IMR-90 (cell line): ENCODE results near the gene ZNF556. TPM values are rescaled to one million over a fixed set of nuclear protein-coding genes. Genes with fewer than 3 reads are reported as not detected.

ENCODE experiments used
- ATAC-seq: fragments of 200-7000 bp; cut with Tn5 transposase; 2 replicates; pipeline ENCODE4 v1.9.1; 2020; ENCODE audit warnings: low read depth, mild to moderate bottlenecking, moderate library complexity
- BruUV-seq: library from RNA; stranded (reverse); fragments of 400-500 nt; replicated peaks from 2 replicates; lab custom pipeline; 2021; lab: Mats Ljungman, UMichigan
- CTCF ChIA-PET: fragments of 300-600 bp; formaldehyde crosslinking; extraction: SDS; loops from one replicate; lab custom pipeline; 2021; ENCODE audit warnings: antibody characterized with exemption; lab: Yijun Ruan, JAX
- POLR2A ChIA-PET: fragments of 300-600 bp; sonication (Branson Sonifier 250); formaldehyde crosslinking; loops from one replicate; lab custom pipeline; 2022; ENCODE audit warnings: antibody characterized with exemption; ENCODE audit not compliant: unreplicated experiment; lab: Charles Lee
- DNase-seq: peaks from one replicate; pipeline ENCODE4 v3.0.0; 2013
- H2AFZ ChIP-seq: replicated peaks from 2 replicates; pipeline ENCODE3; 2013; ENCODE audit warnings: low read length, mild to moderate bottlenecking; ENCODE audit not compliant: poor library complexity
- H2AK5ac ChIP-seq: 2 replicates; pipeline ENCODE4 v1.6.1; 2013; ENCODE audit warnings: low read depth, low read length, inconsistent platforms
- H2AK9ac ChIP-seq: replicated peaks from 2 replicates; pipeline ENCODE3; 2013; ENCODE audit warnings: mild to moderate bottlenecking, low read depth, low read length, moderate library complexity; ENCODE audit not compliant: poor library complexity
- H2BK120ac ChIP-seq: 2 replicates; pipeline ENCODE4 v1.6.1; 2013; ENCODE audit warnings: low read depth, low read length, inconsistent platforms
- H2BK15ac ChIP-seq: 3 replicates; pipeline ENCODE4 v1.6.1; 2013; ENCODE audit warnings: low read depth, low read length, inconsistent platforms
- H2BK20ac ChIP-seq: 2 replicates; pipeline ENCODE4 v1.6.1; 2013; ENCODE audit warnings: low read depth, mild to moderate bottlenecking, inconsistent platforms, low read length, moderate library complexity
- H2BK5ac ChIP-seq: 2 replicates; pipeline ENCODE4 v1.6.1; 2013; ENCODE audit warnings: mild to moderate bottlenecking, low read depth, low read length, inconsistent platforms; ENCODE audit not compliant: poor library complexity, severe bottlenecking
- H3K14ac ChIP-seq: replicated peaks from 2 replicates; pipeline ENCODE4 v1.6.1; 2013; ENCODE audit warnings: low read depth, low read length, inconsistent platforms
- H3K18ac ChIP-seq: 2 replicates; pipeline ENCODE4 v1.6.1; 2013; ENCODE audit warnings: low read depth, low read length, control low read depth
- H3K23ac ChIP-seq: 2 replicates; pipeline ENCODE4 v1.6.1; 2013; ENCODE audit warnings: low read depth, low read length, inconsistent platforms
- H3K27ac ChIP-seq: 2 replicates; pipeline ENCODE4 v1.5.1; 2013; ENCODE audit warnings: mild to moderate bottlenecking, control low read depth, low read length; ENCODE audit not compliant: insufficient read depth
- H3K27me3 ChIP-seq: 2 replicates; pipeline ENCODE4 v1.6.1; 2013; ENCODE audit warnings: low read length; ENCODE audit not compliant: control insufficient read depth, insufficient read depth
- H3K36me3 ChIP-seq: 2 replicates; pipeline ENCODE4 v1.6.1; 2013; ENCODE audit warnings: low read length, mixed read lengths; ENCODE audit not compliant: control insufficient read depth, insufficient read depth
- H3K4ac ChIP-seq: 2 replicates; pipeline ENCODE4 v1.6.1; 2013; ENCODE audit warnings: low read depth, low read length, inconsistent platforms
- H3K4me1 ChIP-seq: 2 replicates; pipeline ENCODE4 v1.6.1; 2013; ENCODE audit warnings: low read length, mixed read lengths; ENCODE audit not compliant: control insufficient read depth, insufficient read depth
- H3K4me2 ChIP-seq: 2 replicates; pipeline ENCODE4 v1.6.1; 2013; ENCODE audit warnings: low read depth, mild to moderate bottlenecking, control low read depth, low read length, moderate library complexity
- H3K4me3 ChIP-seq: 2 replicates; pipeline ENCODE4 v1.5.1; 2013; ENCODE audit warnings: low read depth, mild to moderate bottlenecking, control low read depth, low read length, moderate library complexity; ENCODE audit not compliant: insufficient read depth
- H3K56ac ChIP-seq: 2 replicates; pipeline ENCODE4 v1.6.1; 2013; ENCODE audit warnings: low read length, inconsistent platforms; ENCODE audit not compliant: insufficient read depth; ENCODE audit errors: extremely low read depth
- H3K79me1 ChIP-seq, 2 experiments: 2 replicates each; pipeline ENCODE4 v1.6.1; 2013; ENCODE audit warnings: low read length in 2 of 2, inconsistent platforms in 1 of 2, low read depth in 1 of 2
- H3K9ac ChIP-seq: 2 replicates; pipeline ENCODE4 v1.6.1; 2013; ENCODE audit warnings: low read depth, low read length, control low read depth
- H3K9me1 ChIP-seq: 2 replicates; pipeline ENCODE4 v1.6.1; 2013; ENCODE audit warnings: low read length, inconsistent platforms; ENCODE audit not compliant: insufficient read depth
- H3K9me3 ChIP-seq: 2 replicates; pipeline ENCODE4 v1.6.1; 2013; ENCODE audit warnings: low read length; ENCODE audit not compliant: control insufficient read depth, insufficient read depth
- H4K20me1 ChIP-seq: 2 replicates; pipeline ENCODE4 v1.6.1; 2013; ENCODE audit warnings: low read length, inconsistent platforms; ENCODE audit not compliant: insufficient read depth
- H4K5ac ChIP-seq: 2 replicates; pipeline ENCODE4 v1.6.1; 2013; ENCODE audit warnings: mild to moderate bottlenecking, low read depth, low read length, control low read depth
- H4K8ac ChIP-seq, 2 experiments: 2 replicates each; pipeline ENCODE4 v1.6.1; 2013; ENCODE audit warnings: low read depth in 2 of 2, low read length in 2 of 2, control low read depth in 1 of 2, inconsistent platforms in 1 of 2
- H4K91ac ChIP-seq: 2 replicates; pipeline ENCODE4 v1.6.1; 2013; ENCODE audit warnings: low read depth, low read length, inconsistent platforms; ENCODE audit not compliant: insufficient read depth
- CHD1 ChIP-seq: IDR thresholded peaks from 2 replicates; pipeline ENCODE4 v1.6.1; 2012; ENCODE audit warnings: low read depth, low read length, improper control_type of control experiment
- CTCF ChIP-seq: conservative IDR thresholded peaks from 2 replicates; pipeline ENCODE4 v1.5.1; 2012; ENCODE audit warnings: mild to moderate bottlenecking, low read depth, low read length, improper control_type of control experiment
- ELK1 ChIP-seq: fragments of 150-350 bp; IDR thresholded peaks from 2 replicates; pipeline ENCODE4 v1.6.1; 2016; ENCODE audit warnings: low read depth, mild to moderate bottlenecking, low read length, moderate library complexity, borderline replicate concordance
- FOS ChIP-seq: fragments of 150-350 bp; IDR thresholded peaks from 2 replicates; pipeline ENCODE4 v1.6.1; 2016; ENCODE audit warnings: low read depth, low read length
- MAFK ChIP-seq: IDR thresholded peaks from 2 replicates; pipeline ENCODE4 v1.6.1; 2012; ENCODE audit warnings: low read depth, low read length, improper control_type of control experiment
- MAZ ChIP-seq: IDR thresholded peaks from 2 replicates; pipeline ENCODE4 v1.6.1; 2012; ENCODE audit warnings: low read depth, mild to moderate bottlenecking, low read length, improper control_type of control experiment, moderate library complexity, borderline replicate concordance
- MXI1 ChIP-seq: IDR thresholded peaks from 2 replicates; pipeline ENCODE4 v1.6.1; 2012; ENCODE audit warnings: low read depth, mild to moderate bottlenecking, low read length, moderate library complexity, borderline replicate concordance
- POLR2A ChIP-seq: IDR thresholded peaks from 2 replicates; pipeline ENCODE4 v1.6.1; 2012; ENCODE audit warnings: mild to moderate bottlenecking, low read depth, low read length
- RFX5 ChIP-seq: IDR thresholded peaks from 2 replicates; pipeline ENCODE4 v1.8.0; 2012; ENCODE audit warnings: low read depth, mild to moderate bottlenecking, low read length, moderate library complexity
- WGBS, 2 experiments: methylation state at CpG; one replicate each; pipeline versions ENCODE4 v1.1.5 to v1.1.7; 2013; ENCODE audit warnings: missing lambda C conversion rate in 2 of 2; ENCODE audit not compliant: insufficient read length in 1 of 2; ENCODE audit errors: extremely low coverage in 2 of 2; 5-methylcytosine and 5-hydroxymethylcytosine counted together
- dilution Hi-C: fragments of 300-500 bp; cut with HindIII; formaldehyde crosslinking; loops from one replicate; pipeline ENCODE4 v1.14.3; 2018; ENCODE audit warnings: low sequenced_read_pairs; ENCODE audit not compliant: unreplicated experiment
- in situ Hi-C: fragments of 300-500 bp; cut with MboI; formaldehyde crosslinking; loops from 3 replicates; pipeline ENCODE4 v1.14.3; 2019; ENCODE audit warnings: low sequenced_read_pairs, inconsistent platforms, mixed read lengths
- intact Hi-C: fragments of 100-400 bp; cut with micrococcal nuclease; formaldehyde crosslinking; loops from 2 replicates; pipeline ENCODE4 v1.10.0; 2022
- polyA plus RNA-seq, 3 experiments: library from polyadenylated mRNA; depleted of rRNA; stranded (reverse); fragments of >200 nt; gene quantifications; 2 replicates each; pipeline ENCODE4 v1.2.3, GENCODE V29; 2012; ENCODE audit warnings: low replicate concordance in 1 of 3
- total RNA-seq: library from RNA; depleted of rRNA; stranded (reverse); fragments of >200 nt; gene quantifications from 2 replicates; pipeline ENCODE4 v1.2.3, GENCODE V29; 2012

ZNF556 gene
- total and polyA plus RNA-seq, 2 of the 4 experiments (the other 2 are of a cell fraction): not detected

- Histone ChIP-seq H3K4me1 (peaks cover 2% of the 10 kb centered on the region), H3K4me2 (no peak overlapping the region), H2BK20ac (no peak overlapping the region), H3K14ac (no peak overlapping the region), H3K56ac (no peak overlapping the region), H4K5ac (no peak overlapping the region), H3K9me3 (peaks cover 94% of the 10 kb centered on the region), H2BK120ac (no peak overlapping the region), H2BK15ac (no peak overlapping the region), H3K23ac (no peak overlapping the region), H3K9me1 (no peaks in the 10 kb centered on the region), H3K18ac (no peak overlapping the region), H2BK5ac (no peak overlapping the region), H4K20me1 (no peaks in the 10 kb centered on the region), H3K27me3 (no peaks in the 10 kb centered on the region), H2AK9ac (no peak overlapping the region), H3K9ac (no peak overlapping the region), H4K91ac (no peak overlapping the region), H3K36me3 (peaks cover 41% of the 10 kb centered on the region), H3K4me3 (no peak overlapping the region), H3K4ac (no peak overlapping the region), H2AK5ac (no peak overlapping the region), H4K8ac (no peak overlapping the region), H3K79me1 (peaks cover 8 to 21% of the 10 kb centered on the region in 2 experiments), H2AFZ (no peak overlapping the region), H3K27ac (no peak overlapping the region)
- DNase-seq (no peak), ATAC-seq (no peak)
- intact Hi-C loops (no loop called here), dilution Hi-C loops (no loop called here), in situ Hi-C loops (no loop called here)
- no TSS peak for BruUV-seq
- POLR2A ChIA-PET: no interaction called here
- CTCF ChIA-PET: no interaction called here
- TF ChIP-seq RFX5: no peak
- no peak for TF ChIP-seq POLR2A
- no peak for TF ChIP-seq MAZ
- no peak for TF ChIP-seq FOS
- TF ChIP-seq CTCF: no peak
- no peak for TF ChIP-seq ELK1
- no peak for TF ChIP-seq CHD1
- no peak for TF ChIP-seq MXI1
- TF ChIP-seq MAFK: no peak
- 90% methylated on average over 2 of the region's 11 CpGs; no CpG with 5 or more reads in 1 of the 2 experiments for WGBS, 2 experiments
These were observed 14.0 kb upstream of the ZNF556 start for GRCh38 chr19:2853015-2853606.
